HG03135 (cell line): Measurements from ENCODE around the gene ABHD16A.

Experiments used
- ATAC-seq: cut with Tn5 transposase; IDR thresholded peaks from one replicate; pipeline ENCODE4 v1.9.1; 2021; ENCODE audit warnings: mild to moderate bottlenecking, moderate library complexity; ENCODE audit not compliant: unreplicated experiment

ABHD16A gene

GRCh38 chr6:31663126-31663960, 39.8 kb downstream of the ABHD16A start:
- no peak for ATAC-seq

DNA sequence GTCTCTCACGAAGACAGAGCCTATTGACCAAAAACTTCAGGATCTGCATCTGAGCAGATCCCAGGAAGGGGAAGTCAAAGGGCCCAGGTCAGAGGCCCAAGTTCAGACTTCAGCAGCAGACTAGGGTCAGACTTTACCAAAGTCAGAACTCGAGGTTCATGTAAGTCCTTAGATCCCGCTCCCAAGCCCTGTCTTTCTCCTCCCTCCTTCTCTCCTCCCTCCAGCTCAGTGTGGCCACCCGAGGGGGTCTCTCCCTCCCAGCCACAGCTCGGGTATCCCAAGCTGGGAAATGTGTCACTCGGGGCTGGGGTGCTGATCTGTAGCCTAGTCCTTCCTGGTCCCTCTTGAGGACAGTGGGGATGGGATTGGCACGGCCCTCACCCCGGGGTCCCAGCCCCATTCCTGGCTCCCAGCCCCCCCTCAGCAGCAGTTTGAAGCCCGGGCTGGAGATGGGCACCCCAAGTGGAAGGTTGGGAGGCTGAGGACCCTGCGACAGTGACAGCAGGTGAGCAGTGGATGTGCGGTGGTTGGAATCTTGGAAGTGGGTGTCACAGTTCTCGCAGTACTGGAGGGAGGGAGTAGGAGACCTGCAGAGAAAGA, 40.9 kb downstream of the ABHD16A start:
- ATAC-seq, result no peak

DNA sequence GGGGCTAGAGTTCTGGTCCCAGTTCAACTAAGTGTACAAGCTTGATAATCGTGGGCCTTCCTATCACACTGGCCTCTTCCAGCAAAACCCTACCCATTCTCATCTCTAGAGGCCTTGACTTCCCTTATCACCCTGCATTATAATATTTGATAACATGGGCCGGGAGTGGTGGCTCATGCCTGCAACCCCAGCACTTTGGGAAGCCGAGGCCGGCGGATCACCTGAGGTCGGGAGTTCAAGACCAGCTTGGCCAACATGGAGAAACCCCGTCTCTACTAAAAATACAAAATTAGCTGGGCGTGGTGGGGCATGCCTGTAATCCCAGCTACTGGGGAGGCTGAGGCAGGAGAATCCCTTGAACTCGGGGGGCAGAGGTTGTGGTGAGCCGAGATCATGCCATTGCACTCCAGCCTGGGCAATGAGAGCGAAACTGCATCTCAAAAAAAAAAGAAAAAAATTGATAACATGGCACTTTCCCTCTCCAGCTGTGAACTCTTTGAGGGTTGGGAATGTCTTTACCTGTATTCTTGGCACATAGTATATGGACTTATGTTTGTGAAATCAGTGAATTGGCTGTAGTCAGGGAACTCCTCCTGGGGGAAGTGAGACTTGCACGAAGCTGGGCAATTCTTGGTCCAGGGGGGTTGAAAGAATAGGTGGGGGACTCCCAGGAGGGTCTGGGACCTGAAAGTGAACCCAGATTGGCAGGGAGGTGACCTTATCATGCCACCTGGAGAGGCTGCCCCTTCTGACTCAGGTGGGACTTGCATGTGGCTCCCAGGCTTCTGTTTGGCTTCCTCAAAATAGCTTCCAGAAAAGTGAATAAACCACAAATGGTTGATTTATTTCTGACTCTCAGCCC, 41.6 kb downstream of the ABHD16A start:
- no peak for ATAC-seq

- peak; percentile 36 for ATAC-seq
Observed at GRCh38 chr6:31660381-31661261, 42.5 kb downstream of the ABHD16A start, which contains the start of gene C6orf47. TSS of gene C6orf47 (minus strand) at chr6:31660778. CDS start at chr6:31659947, 831 bp downstream.

GRCh38 chr6:31659649-31660380, 43.3 kb downstream of the ABHD16A start:
- no peak for ATAC-seq

DNA sequence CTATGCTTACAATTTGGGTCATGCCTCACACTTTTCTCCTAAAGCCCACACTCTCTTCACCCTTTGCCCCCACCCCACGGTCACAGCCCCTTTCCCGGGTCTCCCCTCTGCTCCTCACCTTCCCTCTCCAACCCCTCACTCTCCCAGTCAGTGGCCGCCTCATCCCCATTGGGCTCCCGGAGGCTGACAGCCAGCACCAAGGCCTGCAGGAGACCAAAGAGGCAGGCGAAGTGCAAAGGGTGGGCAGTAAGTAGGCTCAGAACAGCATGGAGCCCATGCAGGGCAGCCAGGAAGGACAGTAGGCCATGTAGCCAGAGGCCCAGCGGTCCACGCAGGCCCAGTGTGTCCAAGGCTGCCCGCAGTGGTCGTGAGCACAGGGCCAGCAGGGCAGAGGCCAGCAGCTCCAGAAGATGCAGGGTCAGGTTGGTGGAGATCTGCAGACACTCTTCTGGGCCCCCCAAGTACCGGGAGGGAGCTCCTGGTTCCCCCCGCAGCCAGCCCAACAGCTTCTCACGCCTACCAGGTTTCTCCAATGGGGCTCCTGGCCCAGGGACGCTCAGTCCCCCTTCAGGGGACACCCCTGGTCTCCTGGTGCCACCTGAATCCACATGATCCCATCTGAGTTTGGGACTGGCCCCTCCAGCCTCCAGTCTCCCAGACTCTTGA, 44.0 kb downstream of the ABHD16A start:
- ATAC-seq, result no peak

DNA sequence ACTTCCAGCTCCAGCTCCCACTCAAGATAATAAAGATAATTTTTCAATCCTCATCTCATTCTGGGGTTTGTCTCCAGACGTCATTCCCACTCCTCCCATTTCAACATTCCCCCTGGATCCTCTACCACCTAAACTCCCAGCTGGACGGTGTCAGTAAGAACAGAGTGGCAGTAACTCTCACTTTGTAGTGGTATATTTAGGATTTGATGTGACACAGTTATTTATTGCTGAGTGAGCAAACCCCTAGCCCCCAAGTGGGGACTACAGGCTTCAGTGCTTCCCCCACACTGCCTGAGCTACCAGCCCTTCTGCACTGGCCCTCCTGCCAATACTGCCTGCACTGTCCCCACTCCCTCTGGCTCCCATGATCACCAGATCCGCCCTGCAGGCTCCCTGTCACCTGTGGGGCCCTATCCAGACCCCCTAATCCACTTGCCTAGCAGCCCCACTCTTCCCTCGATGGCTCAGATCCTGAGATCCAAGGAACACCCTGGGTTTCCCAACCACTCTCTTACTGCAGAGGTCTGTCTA, 44.9 kb downstream of the ABHD16A start:
- no peak for ATAC-seq

DNA sequence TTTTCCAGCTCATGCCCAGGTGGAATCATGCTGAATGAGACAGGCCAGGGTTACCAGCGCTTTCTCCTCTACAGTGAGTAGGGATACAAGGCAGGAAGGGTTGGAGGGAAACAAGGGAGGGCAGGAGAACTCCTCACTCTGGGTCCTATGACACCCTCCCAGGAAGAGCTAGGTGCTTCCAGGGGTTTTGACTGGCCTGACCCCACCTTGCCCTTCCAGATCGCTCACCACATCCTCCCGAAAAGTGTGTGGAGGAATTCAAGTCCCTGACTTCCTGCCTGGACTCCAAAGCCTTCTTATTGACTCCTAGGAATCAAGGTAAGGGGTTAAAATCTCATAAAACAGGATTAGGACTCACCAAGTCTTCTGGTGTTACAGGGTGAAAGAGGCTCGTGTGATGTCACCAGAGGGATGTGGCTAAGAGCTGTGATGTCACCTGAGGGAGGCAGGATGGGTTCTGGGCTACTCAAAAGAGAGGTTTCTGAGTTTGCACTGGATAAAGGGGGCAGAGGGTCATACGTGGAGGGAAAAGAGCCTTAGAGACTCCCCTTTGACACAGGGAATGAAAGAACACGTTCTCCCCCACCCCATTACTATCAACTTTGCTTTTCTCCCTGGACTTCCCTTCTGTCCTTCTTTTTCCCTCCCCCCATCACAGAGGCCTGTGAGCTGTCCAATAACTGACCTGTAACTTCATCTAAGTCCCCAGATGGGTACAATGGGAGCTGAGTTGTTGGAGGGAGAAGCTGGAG, 45.5 kb downstream of the ABHD16A start:
- ATAC-seq, result no peak

DNA sequence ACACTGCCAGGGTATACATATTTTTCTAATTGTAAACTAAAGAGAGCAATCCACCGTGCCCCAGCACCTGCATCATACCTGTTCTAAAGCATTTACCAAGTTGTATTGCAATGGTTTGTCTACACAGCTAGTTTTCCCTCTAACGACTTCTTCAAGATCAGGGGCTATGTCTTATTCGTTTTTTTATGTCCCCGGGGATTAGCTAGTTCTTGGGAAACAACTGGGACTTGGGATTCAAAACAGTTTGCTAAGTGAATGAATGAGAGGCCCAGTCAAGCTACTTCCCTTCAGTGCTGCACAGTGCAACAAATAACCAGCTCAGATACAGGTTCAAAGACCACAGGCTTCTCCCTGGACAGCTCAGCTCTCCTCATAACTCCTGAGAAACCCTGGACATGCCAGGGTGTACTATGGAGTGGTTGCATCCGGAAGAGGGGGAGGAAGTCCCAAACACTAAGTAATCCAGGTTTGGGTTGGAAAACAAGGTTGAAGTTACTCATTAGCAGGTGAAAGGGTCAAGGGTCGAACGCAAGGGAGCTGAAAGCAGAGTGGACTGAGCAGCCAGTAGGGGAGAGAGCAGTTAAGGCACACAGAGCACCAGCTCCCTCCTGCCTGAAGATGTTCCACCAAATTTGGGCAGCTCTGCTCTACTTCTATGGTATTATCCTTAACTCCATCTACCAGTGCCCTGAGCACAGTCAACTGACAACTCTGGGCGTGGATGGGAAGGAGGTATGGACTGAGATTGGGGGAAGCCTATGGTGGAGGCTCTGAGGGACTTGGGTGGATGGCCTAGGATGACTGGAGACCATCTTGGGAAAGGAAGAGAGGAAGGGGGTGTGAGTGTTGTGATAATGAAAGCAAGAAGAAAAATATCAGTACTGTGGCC, 47.5 kb downstream of the ABHD16A start, which contains the start of gene APOM:
Gene APOM (plus strand): TSS at position 546 of the 889 bp plus-strand sequence. CDS start 73 bp downstream, at position 619.
- no peak for ATAC-seq

DNA sequence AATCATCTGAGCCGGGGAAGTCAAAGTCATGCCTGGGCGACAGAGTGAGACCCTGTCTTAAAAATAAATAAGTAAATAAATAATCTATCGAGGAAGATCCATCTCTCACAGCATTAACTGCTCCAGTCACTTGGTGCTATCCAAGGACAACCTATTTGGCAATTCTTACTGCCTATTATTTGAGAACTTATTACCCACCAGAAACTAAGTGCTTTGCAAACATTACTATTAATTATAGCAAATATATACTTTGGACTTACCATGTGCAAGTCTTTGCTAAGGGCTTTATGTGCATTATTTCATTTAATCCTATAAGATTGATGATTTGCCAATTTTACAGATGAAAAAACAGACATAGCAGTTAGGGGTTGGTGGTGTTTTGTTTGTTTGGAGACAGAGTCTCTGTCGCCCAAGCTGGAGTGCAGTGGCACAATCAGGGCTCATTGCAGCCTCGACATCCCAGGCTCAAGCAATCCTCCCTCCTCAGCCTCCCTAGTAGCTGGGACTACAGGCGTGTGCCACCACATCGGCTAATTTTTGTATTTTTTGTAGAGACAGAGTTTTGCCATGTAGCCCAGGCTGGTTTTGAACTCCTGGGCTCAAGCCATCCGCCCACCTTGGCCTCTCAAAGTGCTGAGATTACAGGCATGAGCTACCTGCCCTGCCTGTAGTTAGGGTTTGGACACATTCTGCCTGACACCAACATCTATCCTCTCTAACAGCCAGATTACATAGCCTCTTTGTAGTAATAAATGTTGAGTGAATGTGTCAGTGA, 48.4 kb downstream of the ABHD16A start:
- ATAC-seq, result no peak

GRCh38 chr6:31652925-31653724, 50.0 kb downstream of the ABHD16A start:
- peak; percentile 71 for ATAC-seq

GRCh38 chr6:31651602-31652191, 51.4 kb downstream of the ABHD16A start:
- peak; percentile 27 for ATAC-seq

- ATAC-seq, result no peak
Observed at GRCh38 chr6:31645325-31645724, 57.8 kb downstream of the ABHD16A start.

DNA sequence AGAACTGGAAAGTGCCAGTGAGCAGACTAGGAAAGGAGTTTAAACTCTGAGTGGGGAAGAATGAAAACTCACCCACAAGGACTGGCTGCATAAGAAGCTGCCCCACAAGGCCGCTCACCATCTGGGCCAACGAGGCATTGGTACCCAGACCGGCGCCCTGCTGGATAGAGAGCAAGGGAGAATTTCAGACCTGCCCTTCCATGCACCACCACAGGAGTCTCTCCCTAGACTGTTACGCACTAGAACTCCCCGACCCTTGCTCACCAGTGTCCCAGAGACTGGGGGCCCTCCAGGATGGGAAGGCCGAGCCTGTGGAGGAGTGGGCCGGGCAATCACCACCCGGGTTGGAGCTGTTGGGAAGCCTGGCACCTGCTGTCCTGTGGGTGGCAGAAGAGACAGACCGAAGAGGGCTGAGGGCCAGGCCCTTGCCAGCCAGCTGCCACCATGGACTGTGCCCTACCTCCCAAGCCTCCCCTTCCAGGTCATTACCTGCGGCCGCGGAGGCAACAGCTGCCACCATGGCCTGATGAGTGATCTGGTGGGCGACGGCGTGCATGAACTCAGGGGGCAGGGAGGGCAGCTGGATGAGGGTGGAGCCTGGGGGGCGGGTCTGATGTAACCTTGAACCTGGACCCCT, 59.2 kb downstream of the ABHD16A start:
- ATAC-seq, result no peak
